Measurements from ENCODE around the gene GLIS1.

GLIS1 gene

DNA sequence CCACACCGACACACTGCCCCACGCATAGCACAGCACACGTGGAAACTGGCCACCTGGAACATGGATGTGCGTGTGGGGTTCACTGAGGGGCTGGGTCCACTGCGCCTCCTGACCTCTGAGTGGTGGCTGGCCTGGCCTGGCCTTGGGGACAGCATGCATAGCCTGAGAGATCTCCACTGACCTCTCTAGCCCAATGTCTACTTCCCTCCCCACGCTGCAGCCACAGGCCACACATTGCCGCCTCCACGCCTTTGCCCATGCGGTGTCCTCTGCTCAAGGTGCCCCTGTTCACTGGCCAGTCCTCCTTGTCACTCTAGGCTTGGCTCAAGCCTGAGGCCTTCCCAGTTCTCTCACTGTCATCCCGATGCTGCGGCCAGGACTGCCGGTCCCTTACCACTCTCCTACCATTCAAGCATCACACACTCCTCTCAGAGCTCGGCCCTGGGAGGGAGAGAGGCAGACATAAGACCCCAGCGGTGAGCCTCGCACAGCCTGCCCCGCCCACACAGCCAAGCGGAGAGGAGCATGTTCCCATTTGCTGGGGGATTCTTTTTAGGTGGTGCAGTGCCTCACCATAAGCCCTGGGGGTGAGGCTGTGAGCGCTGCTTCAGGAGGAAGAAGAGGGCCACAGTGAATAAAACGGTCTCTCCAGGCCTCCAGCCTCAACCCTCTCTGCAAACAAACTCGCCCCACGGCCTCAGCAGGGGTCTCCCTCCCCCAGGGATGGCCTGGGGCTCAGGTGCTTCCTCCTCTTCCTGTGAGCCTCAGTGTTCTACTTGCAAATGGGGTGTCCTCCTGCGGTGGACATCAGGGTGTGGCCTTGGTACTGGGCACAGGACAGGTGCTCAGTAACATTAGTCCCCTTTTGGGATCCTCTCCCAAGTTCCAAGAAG, 199.0 kb downstream of the GLIS1 start:
- Histone ChIP-seq H3K9me3 (ENCODE audit: control insufficient read depth, low read depth, low read length) (no peaks in the 10 kb centered on the region), H3K4me3 (ENCODE audit: low read length) (no peak overlapping the region), H3K9ac (ENCODE audit: low read length) (no peak overlapping the region), H3K27ac (ENCODE audit: low read length) (no peak overlapping the region), H3K27me3 (ENCODE audit: control insufficient read depth, insufficient read depth, low read length) (no peaks in the 10 kb centered on the region), H3K4me1 (ENCODE audit: control insufficient read depth, low read depth, low read length) (no peaks in the 10 kb centered on the region), H3K36me3 (ENCODE audit: control insufficient read depth, low read depth, low read length) (no peaks in the 10 kb centered on the region)

DNA sequence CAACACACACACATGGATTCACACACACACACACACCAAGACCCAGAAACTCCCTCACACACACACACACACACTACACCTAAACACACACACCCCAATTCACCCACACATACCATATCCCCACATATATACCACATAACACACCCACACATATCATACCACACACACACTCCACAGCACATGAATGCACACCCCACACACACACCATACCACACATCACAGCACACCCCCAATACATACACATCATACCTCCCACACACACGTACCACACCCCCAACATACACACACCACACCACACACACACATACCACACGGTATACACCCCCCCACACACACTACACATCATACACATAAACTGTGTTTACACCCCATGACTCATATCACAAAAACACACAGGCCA, 199.7 kb downstream of the GLIS1 start:
- Histone ChIP-seq H3K27ac (ENCODE audit: low read length) (no peak overlapping the region), H3K9me3 (ENCODE audit: control insufficient read depth, low read depth, low read length) (no peaks in the 10 kb centered on the region), H3K4me3 (ENCODE audit: low read length) (no peak overlapping the region), H3K36me3 (ENCODE audit: control insufficient read depth, low read depth, low read length) (no peaks in the 10 kb centered on the region), H3K4me1 (ENCODE audit: control insufficient read depth, low read depth, low read length) (no peaks in the 10 kb centered on the region), H3K27me3 (ENCODE audit: control insufficient read depth, insufficient read depth, low read length) (no peaks in the 10 kb centered on the region), H3K9ac (ENCODE audit: low read length) (no peak overlapping the region)

DNA sequence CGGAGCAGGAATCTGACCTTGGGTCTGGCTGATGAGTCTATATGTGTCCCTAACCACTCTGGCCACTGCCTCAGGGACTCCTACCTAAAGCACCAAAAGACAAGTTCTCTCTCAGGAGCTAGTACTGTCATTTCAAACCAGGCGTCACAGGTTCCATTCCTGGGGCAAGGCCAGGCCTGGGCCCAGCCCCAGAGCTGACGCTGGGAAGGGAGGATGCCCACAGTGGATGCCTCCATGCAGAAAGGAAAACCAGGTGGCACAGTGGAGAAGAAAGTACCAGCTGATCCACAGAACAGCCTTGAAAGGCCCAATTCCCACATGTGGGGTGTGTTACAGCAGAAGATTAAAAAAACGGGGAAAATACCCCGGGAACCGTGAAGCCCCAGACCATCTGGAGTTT, 202.4 kb downstream of the GLIS1 start:
- no peak overlapping the region for H3K4me3 ChIP-seq (ENCODE audit: low read length)
- H3K9ac ChIP-seq (ENCODE audit: low read length): no peak overlapping the region
- H3K27ac ChIP-seq (ENCODE audit: low read length): no peak overlapping the region
- no peaks in the 10 kb centered on the region for H3K4me1 ChIP-seq (ENCODE audit: control insufficient read depth, low read depth, low read length)
- H3K9me3 ChIP-seq (ENCODE audit: control insufficient read depth, low read depth, low read length): no peaks in the 10 kb centered on the region
- H3K27me3 ChIP-seq (ENCODE audit: control insufficient read depth, insufficient read depth, low read length): no peaks in the 10 kb centered on the region
- H3K36me3 ChIP-seq (ENCODE audit: control insufficient read depth, low read depth, low read length): no peaks in the 10 kb centered on the region

DNA sequence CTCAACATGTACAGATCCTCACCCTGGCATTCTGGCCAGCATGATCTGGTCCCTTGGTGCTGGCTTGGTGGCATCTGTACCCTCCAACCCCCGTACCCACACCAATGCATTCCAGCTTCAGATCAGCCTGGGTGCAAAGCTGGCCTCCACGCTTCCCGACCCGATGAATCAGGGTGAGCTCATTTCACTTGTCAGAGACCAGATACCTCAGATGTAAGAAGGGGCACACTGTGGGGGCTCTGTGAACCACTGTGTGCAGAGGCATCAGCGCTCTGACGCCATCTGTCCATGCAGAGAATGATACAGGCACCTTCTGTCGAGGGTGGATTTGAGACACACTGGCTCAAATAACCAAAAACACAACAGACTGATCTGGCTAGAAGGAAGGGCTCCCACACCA, 203.1 kb downstream of the GLIS1 start:
- no peaks in the 10 kb centered on the region for H3K27me3 ChIP-seq (ENCODE audit: control insufficient read depth, insufficient read depth, low read length)
- H3K4me3 ChIP-seq (ENCODE audit: low read length): no peak overlapping the region
- H3K4me1 ChIP-seq (ENCODE audit: control insufficient read depth, low read depth, low read length): no peaks in the 10 kb centered on the region
- no peaks in the 10 kb centered on the region for H3K9me3 ChIP-seq (ENCODE audit: control insufficient read depth, low read depth, low read length)
- no peak overlapping the region for H3K27ac ChIP-seq (ENCODE audit: low read length)
- no peak overlapping the region for H3K9ac ChIP-seq (ENCODE audit: low read length)
- no peaks in the 10 kb centered on the region for H3K36me3 ChIP-seq (ENCODE audit: control insufficient read depth, low read depth, low read length)

DNA sequence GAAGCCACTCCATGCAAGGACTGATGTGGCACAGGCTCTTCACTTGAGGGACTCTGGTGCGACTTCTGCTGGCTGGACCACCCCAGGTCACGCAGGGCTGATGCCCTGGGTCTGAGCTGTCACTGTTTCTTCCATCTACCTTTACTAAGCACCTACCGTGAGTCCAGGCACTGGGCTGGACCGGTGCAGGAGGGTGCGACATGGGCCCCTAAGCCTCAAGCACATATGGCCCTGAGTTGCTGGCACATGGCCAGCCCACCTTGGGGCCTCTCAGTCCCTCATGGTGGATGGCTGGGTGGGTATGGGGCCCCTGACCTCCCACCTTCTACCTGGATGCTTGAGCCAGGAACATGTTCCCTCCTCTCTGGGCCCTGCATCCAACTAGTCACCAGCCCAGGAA, 203.7 kb downstream of the GLIS1 start:
- Histone ChIP-seq H3K4me1 (ENCODE audit: control insufficient read depth, low read depth, low read length) (no peaks in the 10 kb centered on the region), H3K9me3 (ENCODE audit: control insufficient read depth, low read depth, low read length) (no peaks in the 10 kb centered on the region), H3K27ac (ENCODE audit: low read length) (no peak overlapping the region), H3K4me3 (ENCODE audit: low read length) (no peak overlapping the region), H3K27me3 (ENCODE audit: control insufficient read depth, insufficient read depth, low read length) (no peaks in the 10 kb centered on the region), H3K36me3 (ENCODE audit: control insufficient read depth, low read depth, low read length) (no peaks in the 10 kb centered on the region), H3K9ac (ENCODE audit: low read length) (no peak overlapping the region)

DNA sequence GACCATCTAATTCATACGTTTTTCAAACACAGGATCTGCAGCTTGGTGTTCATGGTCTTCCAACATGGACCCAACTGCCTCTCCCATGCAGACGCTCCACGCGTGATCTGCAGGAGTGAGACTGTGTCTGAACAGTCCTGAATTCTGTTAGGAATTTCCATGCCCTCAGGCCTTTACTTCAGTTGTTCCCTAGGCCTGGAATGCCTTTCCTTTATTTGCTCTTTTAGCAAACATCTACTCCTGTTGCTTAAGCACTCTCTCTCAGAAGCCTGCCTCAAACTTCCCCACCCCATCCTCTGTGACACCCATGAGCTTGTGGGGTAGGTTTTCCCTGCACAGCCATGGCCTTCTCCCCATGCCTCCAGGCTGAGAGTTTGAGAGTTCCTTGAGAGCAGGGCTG, 206.1 kb downstream of the GLIS1 start:
- Histone ChIP-seq H3K27ac (ENCODE audit: low read length) (no peak overlapping the region), H3K27me3 (ENCODE audit: control insufficient read depth, insufficient read depth, low read length) (no peaks in the 10 kb centered on the region), H3K36me3 (ENCODE audit: control insufficient read depth, low read depth, low read length) (no peaks in the 10 kb centered on the region), H3K4me3 (ENCODE audit: low read length) (no peak overlapping the region), H3K9me3 (ENCODE audit: control insufficient read depth, low read depth, low read length) (no peaks in the 10 kb centered on the region), H3K9ac (ENCODE audit: low read length) (no peak overlapping the region), H3K4me1 (ENCODE audit: control insufficient read depth, low read depth, low read length) (no peaks in the 10 kb centered on the region)

DNA sequence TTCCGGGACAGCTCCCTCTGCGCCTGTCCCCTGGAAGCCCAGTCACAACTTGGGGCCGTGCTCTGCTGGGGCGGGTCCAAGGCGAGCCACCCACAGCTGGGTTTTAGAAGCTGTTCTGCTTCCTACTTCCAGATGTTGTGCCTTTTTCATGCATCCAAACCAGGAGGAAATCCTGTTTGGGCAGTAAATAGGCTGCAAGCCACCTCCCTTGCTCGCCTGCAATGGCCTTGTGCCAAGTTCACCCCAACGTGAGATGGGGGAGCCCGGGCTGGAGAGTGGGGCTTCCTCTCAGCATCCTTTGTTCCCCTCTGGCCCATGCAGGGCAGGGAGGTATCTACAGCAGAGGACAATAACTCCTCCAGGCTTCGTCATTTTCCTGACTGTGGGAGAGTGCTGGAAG, 206.6 kb downstream of the GLIS1 start:
- no peak overlapping the region for H3K9ac ChIP-seq (ENCODE audit: low read length)
- H3K36me3 ChIP-seq (ENCODE audit: control insufficient read depth, low read depth, low read length): no peaks in the 10 kb centered on the region
- no peaks in the 10 kb centered on the region for H3K27me3 ChIP-seq (ENCODE audit: control insufficient read depth, insufficient read depth, low read length)
- no peaks in the 10 kb centered on the region for H3K4me1 ChIP-seq (ENCODE audit: control insufficient read depth, low read depth, low read length)
- no peaks in the 10 kb centered on the region for H3K9me3 ChIP-seq (ENCODE audit: control insufficient read depth, low read depth, low read length)
- no peak overlapping the region for H3K27ac ChIP-seq (ENCODE audit: low read length)
- H3K4me3 ChIP-seq (ENCODE audit: low read length): no peak overlapping the region

DNA sequence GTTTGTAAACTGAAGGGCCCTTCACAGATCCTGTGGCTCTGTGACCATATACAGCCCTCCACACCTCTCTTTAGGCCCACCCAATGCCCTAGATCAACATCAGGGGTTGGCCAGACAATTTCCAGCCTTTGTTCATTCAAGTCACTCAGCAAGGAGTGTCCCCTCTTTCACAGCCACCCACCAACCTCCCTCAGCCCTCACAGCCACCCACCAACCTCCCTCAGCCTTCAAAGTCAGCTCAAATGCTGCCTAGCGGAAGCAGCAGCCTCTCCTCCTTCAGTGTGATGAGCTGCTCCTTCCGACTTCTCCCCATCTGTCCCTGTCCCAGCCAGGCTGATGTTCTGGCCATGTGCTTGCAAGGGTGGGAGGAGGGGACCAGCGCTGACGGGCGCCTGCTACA, 208.4 kb downstream of the GLIS1 start:
- Histone ChIP-seq H3K9ac (ENCODE audit: low read length) (no peak overlapping the region), H3K27me3 (ENCODE audit: control insufficient read depth, insufficient read depth, low read length) (no peaks in the 10 kb centered on the region), H3K9me3 (ENCODE audit: control insufficient read depth, low read depth, low read length) (no peaks in the 10 kb centered on the region), H3K27ac (ENCODE audit: low read length) (no peak overlapping the region), H3K4me3 (ENCODE audit: low read length) (no peak overlapping the region), H3K36me3 (ENCODE audit: control insufficient read depth, low read depth, low read length) (no peaks in the 10 kb centered on the region), H3K4me1 (ENCODE audit: control insufficient read depth, low read depth, low read length) (no peaks in the 10 kb centered on the region)

DNA sequence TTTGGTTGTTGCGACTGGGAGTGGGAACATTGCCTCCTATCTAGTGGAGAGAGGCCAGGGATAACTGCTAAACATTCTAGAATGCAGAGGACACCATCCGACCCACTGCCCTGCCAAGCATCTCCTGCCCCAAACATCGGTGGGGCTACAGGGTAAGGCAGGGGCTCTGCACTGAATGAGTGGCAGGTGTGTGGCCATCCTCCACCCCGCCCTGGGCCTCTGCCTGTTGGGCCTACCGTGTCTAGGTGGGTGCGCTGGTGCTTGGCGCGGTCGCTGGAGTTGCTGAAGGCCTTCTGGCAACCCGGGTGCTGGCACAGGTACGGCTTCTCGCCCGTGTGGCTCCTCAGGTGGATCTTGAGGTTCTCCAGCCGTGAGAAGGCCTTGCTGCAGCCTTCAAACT, 209.4 kb downstream of the GLIS1 start:
- Histone ChIP-seq H3K27ac (ENCODE audit: low read length) (no peak overlapping the region), H3K36me3 (ENCODE audit: control insufficient read depth, low read depth, low read length) (no peaks in the 10 kb centered on the region), H3K9ac (ENCODE audit: low read length) (no peak overlapping the region), H3K9me3 (ENCODE audit: control insufficient read depth, low read depth, low read length) (no peaks in the 10 kb centered on the region), H3K4me1 (ENCODE audit: control insufficient read depth, low read depth, low read length) (no peaks in the 10 kb centered on the region), H3K27me3 (ENCODE audit: control insufficient read depth, insufficient read depth, low read length) (no peaks in the 10 kb centered on the region), H3K4me3 (ENCODE audit: low read length) (no peak overlapping the region)

DNA sequence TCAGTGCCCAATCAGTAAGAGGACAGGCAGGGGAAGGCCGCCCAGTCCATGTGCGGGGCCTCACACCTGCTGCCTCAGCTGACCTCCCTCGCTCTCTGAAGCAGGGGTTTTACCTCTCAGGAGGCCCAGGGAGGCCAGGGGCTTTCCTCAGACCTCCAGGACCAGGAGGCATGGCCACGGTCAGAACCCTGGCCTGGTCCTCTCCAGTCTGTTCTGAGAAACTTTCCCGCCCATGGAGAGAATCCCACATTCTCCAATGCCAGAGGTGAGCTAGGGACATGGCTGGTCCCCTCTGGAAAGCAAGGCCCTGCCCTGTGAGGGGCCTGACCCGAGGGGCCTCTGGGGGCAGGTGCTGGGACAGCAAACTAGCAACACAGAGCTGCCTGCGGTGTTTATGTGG, 211.6 kb downstream of the GLIS1 start:
- Histone ChIP-seq H3K4me3 (ENCODE audit: low read length) (no peak overlapping the region), H3K36me3 (ENCODE audit: control insufficient read depth, low read depth, low read length) (no peaks in the 10 kb centered on the region), H3K9me3 (ENCODE audit: control insufficient read depth, low read depth, low read length) (no peaks in the 10 kb centered on the region), H3K27me3 (ENCODE audit: control insufficient read depth, insufficient read depth, low read length) (no peaks in the 10 kb centered on the region), H3K27ac (ENCODE audit: low read length) (no peak overlapping the region), H3K9ac (ENCODE audit: low read length) (no peak overlapping the region), H3K4me1 (ENCODE audit: control insufficient read depth, low read depth, low read length) (no peaks in the 10 kb centered on the region)

DNA sequence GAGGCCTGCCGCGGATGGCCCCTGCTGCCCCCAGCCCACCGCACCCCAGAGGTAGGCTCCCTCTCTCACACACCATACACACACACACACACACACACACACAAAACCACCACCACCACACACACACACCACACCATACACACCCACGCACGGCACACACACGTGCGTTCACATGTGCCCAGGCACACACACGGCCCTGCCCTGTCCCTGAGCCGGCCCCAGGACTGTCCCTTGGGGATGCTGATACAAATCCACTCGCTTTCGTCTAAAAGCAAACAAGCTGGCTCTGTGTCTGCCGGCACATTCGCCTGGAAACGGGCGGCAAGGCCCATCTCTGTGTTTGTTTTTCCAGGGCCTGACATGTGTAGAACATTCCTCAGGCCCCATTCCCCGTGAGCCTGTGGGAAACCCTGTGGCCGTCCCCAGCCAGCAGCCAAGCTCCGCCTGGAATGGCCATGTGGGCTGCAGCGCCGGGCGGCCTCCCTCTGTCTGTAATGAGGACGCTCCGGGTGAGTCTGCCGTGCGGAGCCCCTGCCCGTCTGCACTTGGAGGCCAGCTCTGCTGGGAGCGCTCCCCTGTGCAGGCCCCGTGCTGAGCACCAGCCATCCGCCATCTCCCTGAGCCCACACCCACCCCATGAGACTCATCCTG, 212.4 kb downstream of the GLIS1 start:
- no peaks in the 10 kb centered on the region for H3K27me3 ChIP-seq (ENCODE audit: control insufficient read depth, insufficient read depth, low read length)
- no peak overlapping the region for H3K27ac ChIP-seq (ENCODE audit: low read length)
- no peaks in the 10 kb centered on the region for H3K4me1 ChIP-seq (ENCODE audit: control insufficient read depth, low read depth, low read length)
- no peaks in the 10 kb centered on the region for H3K9me3 ChIP-seq (ENCODE audit: control insufficient read depth, low read depth, low read length)
- H3K9ac ChIP-seq (ENCODE audit: low read length): no peak overlapping the region
- H3K4me3 ChIP-seq (ENCODE audit: low read length): no peak overlapping the region
- no peaks in the 10 kb centered on the region for H3K36me3 ChIP-seq (ENCODE audit: control insufficient read depth, low read depth, low read length)

DNA sequence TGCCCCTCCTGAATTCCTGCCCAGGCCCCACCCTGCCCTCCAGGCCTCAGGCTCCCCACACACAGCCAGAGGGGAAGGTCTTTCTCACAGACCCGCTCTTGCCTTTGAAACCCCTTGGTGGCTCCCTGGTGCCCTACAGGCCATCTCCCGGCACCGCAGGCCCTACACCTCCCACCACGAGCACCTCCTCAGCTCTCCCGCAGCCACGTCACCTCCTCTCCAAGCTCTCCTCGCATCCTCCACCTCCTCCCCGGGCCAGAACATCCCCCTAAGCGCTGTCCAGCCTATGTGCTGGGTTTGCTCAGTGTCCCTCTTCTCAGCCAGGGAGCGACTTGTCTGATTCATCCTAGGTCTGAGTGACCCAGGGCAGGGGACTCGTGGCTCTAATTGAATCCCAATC, 213.4 kb downstream of the GLIS1 start:
- Histone ChIP-seq H3K9ac (ENCODE audit: low read length) (no peak overlapping the region), H3K27ac (ENCODE audit: low read length) (no peak overlapping the region), H3K9me3 (ENCODE audit: control insufficient read depth, low read depth, low read length) (no peaks in the 10 kb centered on the region), H3K4me1 (ENCODE audit: control insufficient read depth, low read depth, low read length) (no peaks in the 10 kb centered on the region), H3K36me3 (ENCODE audit: control insufficient read depth, low read depth, low read length) (no peaks in the 10 kb centered on the region), H3K4me3 (ENCODE audit: low read length) (no peak overlapping the region), H3K27me3 (ENCODE audit: control insufficient read depth, insufficient read depth, low read length) (no peaks in the 10 kb centered on the region)

All from iPS-18a (cell line).